Osteocyte (in vitro differentiated cells): Measurements from ENCODE around the gene STXBP6. TPM values are rescaled to one million over a fixed set of nuclear protein-coding genes. Genes with fewer than 3 reads are reported as not detected.

Source experiments
- DNase-seq: peaks from one replicate; pipeline ENCODE4 v3.0.0; 2021; ENCODE audit warnings: mixed read lengths; ENCODE audit not compliant: unreplicated experiment; ENCODE audit errors: extremely low spot score
- H3K27ac Mint-ChIP-seq: one replicate; pipeline ENCODE4 v1.8.0; 2021; ENCODE audit warnings: mild to moderate bottlenecking, mixed read lengths; ENCODE audit not compliant: unreplicated experiment
- H3K27me3 Mint-ChIP-seq: one replicate; pipeline ENCODE4 v1.8.0; 2021; ENCODE audit warnings: mixed read lengths; ENCODE audit not compliant: unreplicated experiment
- H3K36me3 Mint-ChIP-seq: one replicate; pipeline ENCODE4 v1.8.0; 2021; ENCODE audit warnings: mixed read lengths; ENCODE audit not compliant: unreplicated experiment
- H3K4me1 Mint-ChIP-seq: one replicate; pipeline ENCODE4 v1.8.0; 2021; ENCODE audit warnings: mixed read lengths; ENCODE audit not compliant: unreplicated experiment
- H3K4me3 Mint-ChIP-seq: one replicate; pipeline ENCODE4 v1.8.0; 2021; ENCODE audit warnings: mild to moderate bottlenecking, moderate library complexity, mixed read lengths; ENCODE audit not compliant: unreplicated experiment
- H3K9me3 Mint-ChIP-seq: one replicate; pipeline ENCODE4 v1.8.0; 2021; ENCODE audit warnings: mixed read lengths; ENCODE audit not compliant: unreplicated experiment
- CTCF ChIP-seq: fragments of 200-600 bp; sonication (generic); IDR thresholded peaks from 2 replicates; pipeline ENCODE4 v1.5.0; 2021; ENCODE audit warnings: antibody characterized with exemption, mild to moderate bottlenecking, moderate library complexity
- total RNA-seq: library from RNA; stranded (reverse); gene quantifications from 2 replicates; pipeline ENCODE4 v1.2.1, GENCODE V29; 2021

STXBP6 gene
- total RNA-seq, 1 donor from 2014 or later, result 6.4 TPM

DNA sequence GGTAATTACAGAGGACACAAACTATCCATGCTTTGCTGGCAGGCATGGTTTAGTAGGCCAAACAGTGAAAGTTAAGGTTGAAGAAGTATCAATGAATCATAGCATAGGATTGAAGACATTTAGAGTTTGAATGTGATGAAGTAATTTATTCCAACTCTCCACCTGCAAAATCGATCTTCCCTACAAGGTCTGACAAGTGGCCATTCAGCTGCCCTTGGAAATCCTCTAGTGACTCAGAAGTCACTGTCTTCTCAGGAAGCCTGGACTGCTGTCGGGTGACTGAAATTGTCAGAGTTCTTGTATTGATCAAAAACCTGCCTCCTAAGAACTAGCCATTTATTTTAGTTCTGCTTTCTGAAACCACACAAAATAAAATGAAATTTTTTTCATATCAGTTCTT is 17.7 kb upstream of the STXBP6 start:
- H3K27me3 Mint-ChIP-seq, result peaks cover 25% of the 10 kb centered on the region
- no peak for TF ChIP-seq CTCF
- H3K36me3 Mint-ChIP-seq, result no peaks in the 10 kb centered on the region
- H3K27ac Mint-ChIP-seq, result no peak overlapping the region
- no peaks in the 10 kb centered on the region for H3K9me3 Mint-ChIP-seq
- H3K4me3 Mint-ChIP-seq, result no peak overlapping the region
- DNase-seq, result no peak
- no peaks in the 10 kb centered on the region for H3K4me1 Mint-ChIP-seq

GRCh38 chr14:25062022-25062321 is 12.0 kb upstream of the STXBP6 start:
- H3K27me3 Mint-ChIP-seq, result peaks cover 38% of the 10 kb centered on the region
- no peaks in the 10 kb centered on the region for H3K9me3 Mint-ChIP-seq
- H3K27ac Mint-ChIP-seq, result no peak overlapping the region

GRCh38 chr14:25056688-25057078 is 6.7 kb upstream of the STXBP6 start:
- no peaks in the 10 kb centered on the region for H3K4me1 Mint-ChIP-seq

More at GRCh38 chr14:25062022-25062321, 12.0 kb upstream of the STXBP6 start:
- no peak for DNase-seq
- Mint-ChIP-seq H3K4me3 (no peak overlapping the region), H3K4me1 (no peaks in the 10 kb centered on the region), H3K36me3 (no peaks in the 10 kb centered on the region)
- no peak for TF ChIP-seq CTCF

GRCh38 chr14:25055992-25056687 is 6.2 kb upstream of the STXBP6 start:
- Mint-ChIP-seq H3K4me1 (no peaks in the 10 kb centered on the region), H3K4me3 (no peak overlapping the region), H3K27ac (no peak overlapping the region), H3K36me3 (no peaks in the 10 kb centered on the region), H3K9me3 (no peaks in the 10 kb centered on the region), H3K27me3 (peaks cover 56% of the 10 kb centered on the region)
- DNase-seq, result no peak
- no peak for TF ChIP-seq CTCF

More at GRCh38 chr14:25056688-25057078, 6.7 kb upstream of the STXBP6 start:
- Mint-ChIP-seq H3K27me3 (peaks cover 57% of the 10 kb centered on the region), H3K27ac (no peak overlapping the region), H3K9me3 (no peaks in the 10 kb centered on the region), H3K36me3 (no peaks in the 10 kb centered on the region), H3K4me3 (no peak overlapping the region)
- DNase-seq, result no peak
- TF ChIP-seq CTCF, result no peak

GRCh38 chr14:25055005-25055404 is 5.1 kb upstream of the STXBP6 start:
- Mint-ChIP-seq H3K36me3 (no peaks in the 10 kb centered on the region), H3K27ac (no peak overlapping the region), H3K27me3 (peaks cover 58% of the 10 kb centered on the region), H3K9me3 (no peaks in the 10 kb centered on the region), H3K4me3 (no peak overlapping the region), H3K4me1 (peaks cover 5% of the 10 kb centered on the region)
- DNase-seq, result no peak
- TF ChIP-seq CTCF, result no peak
